Activated CD4-positive, CD25-positive, alpha-beta regulatory T cell treated with anti-CD3 and anti-CD28 coated beads, Interleukin-2, amount 50 U/mL, for 16 hours (primary cell): ENCODE results near the gene SLX4.

Experiments used
- DNase-seq: peaks from one replicate; pipeline ENCODE4 v3.0.0-alpha.2; 2020; ENCODE audit warnings: low read depth, low spot score

The SLX4 gene

GRCh38 chr16:3582276-3583165, 28.9 kb downstream of the SLX4 start:
- no peak for DNase-seq

- DNase-seq: no peak
These were observed 30.0 kb downstream of the SLX4 start for GRCh38 chr16:3581392-3581791.

- DNase-seq: no peak
These were observed 30.7 kb downstream of the SLX4 start for GRCh38 chr16:3580686-3581085.

GRCh38 chr16:3580251-3580651, 31.2 kb downstream of the SLX4 start:
- no peak for DNase-seq

DNA sequence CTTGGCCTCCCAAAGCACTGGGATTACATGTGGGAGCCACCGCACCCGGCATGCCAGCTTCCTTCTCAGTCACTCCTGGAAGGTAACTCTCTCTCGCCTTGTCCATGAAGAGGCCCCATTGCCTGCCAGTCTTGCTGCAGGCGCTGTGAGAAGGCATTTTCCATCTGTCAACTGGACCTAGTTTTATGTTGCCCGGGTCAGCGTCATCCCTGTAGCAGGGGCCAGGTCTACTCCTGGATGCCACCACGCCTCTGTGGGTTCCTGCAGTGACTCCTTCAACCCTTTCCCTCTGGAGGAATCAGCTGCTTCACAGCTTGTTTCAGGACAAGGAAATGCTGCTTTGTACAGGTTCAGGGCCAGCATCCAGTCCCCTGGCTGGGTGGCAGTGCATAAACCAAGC, 31.6 kb downstream of the SLX4 start:
- no peak for DNase-seq

GRCh38 chr16:3578610-3579551, 32.5 kb downstream of the SLX4 start:
- peak; percentile 16 for DNase-seq

DNA sequence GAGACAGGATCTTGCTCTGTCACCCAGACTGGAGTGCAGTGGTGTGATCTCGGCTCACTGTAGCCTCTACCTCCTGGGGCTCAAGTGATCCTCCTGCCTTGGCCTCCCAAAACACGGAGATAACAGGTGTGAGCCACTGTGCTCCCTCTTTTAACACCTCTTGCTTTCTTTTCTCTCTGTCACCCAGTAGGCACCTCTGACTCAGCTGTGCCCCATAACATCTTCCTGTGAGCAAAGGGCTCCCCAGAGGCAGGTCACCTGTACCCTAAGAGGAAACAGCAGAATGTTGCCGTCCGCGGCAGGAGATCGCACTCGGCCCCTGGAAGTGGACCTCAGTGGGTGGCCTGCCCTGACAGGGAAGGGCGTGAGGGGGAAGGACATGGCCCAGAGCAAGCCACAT, 33.3 kb downstream of the SLX4 start:
- peak; percentile 26 for DNase-seq

- DNase-seq: no peak
These were observed 34.1 kb downstream of the SLX4 start, which contains the start of gene NLRC3 for GRCh38 chr16:3577302-3577752. TSS of gene NLRC3 (minus strand) at chr16:3577403. CDS start at chr16:3565036, 12,367 bp downstream.

GRCh38 chr16:3576211-3576610, 35.2 kb downstream of the SLX4 start:
- no peak for DNase-seq

- no peak for DNase-seq
These were observed 35.9 kb downstream of the SLX4 start for GRCh38 chr16:3575491-3575890.

DNA sequence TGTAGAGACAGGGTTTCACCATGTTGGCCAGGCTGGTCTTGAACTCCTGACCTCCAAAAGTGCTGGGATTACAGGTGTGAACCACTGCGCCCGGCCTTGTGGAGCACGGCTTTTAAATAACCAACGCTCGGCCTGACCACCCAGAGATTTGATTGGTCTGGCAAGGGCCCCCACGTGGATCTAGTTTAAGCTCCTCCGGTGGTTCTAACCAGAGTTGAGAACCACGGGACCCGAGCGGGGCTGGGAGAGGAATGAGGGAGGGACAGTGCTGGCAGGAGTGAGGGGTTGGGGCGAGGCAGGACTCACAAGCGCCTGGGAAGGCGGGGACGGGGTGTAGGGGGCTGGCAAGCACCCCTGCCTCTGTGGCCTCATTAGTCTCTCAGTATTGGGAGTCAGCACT, 37.2 kb downstream of the SLX4 start:
- no peak for DNase-seq

- no peak for DNase-seq
These were observed 38.1 kb downstream of the SLX4 start for GRCh38 chr16:3573146-3573815.

- no peak for DNase-seq
These were observed 40.9 kb downstream of the SLX4 start for GRCh38 chr16:3570420-3571062.

DNA sequence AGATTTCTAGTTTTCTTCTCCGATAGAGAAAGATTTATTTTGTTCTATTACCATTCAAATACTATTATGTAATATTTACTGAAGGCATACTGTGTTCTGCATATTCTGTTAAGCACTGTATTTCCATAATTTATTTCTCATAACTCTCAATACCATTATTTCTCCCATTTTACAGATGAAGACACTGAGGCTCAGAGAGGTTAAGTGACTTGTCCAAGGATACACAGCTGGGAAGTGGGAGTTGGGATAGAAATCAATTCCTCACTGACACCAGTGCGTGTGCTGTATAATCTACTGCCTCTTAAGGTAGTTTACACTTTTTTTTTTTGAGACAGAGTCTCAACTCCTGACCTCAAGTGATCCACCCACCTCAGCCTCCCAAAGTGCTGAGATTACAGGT, 41.6 kb downstream of the SLX4 start:
- DNase-seq: no peak

DNA sequence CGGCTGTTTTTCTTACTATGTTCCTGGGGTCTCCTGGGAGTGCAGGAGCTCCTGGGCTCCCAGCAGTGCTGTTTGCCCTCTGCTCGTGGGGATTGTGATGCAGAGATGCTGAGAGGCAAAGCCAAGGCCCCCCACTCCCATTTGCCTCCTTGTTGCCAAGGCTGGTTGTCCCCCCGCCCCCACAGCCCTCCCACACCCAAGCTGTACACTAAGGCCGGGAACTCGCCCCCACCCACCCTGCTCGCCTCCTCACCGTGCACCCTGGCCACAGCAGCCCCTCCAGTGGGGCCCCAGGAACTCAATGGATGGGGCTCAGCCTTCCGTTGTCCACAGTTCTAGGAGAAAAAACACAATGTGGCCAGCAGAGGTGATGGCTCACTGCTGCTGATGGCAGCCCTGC, 44.4 kb downstream of the SLX4 start:
- no peak for DNase-seq

- DNase-seq: no peak
These were observed 46.6 kb downstream of the SLX4 start for GRCh38 chr16:3564889-3565141.

- no peak for DNase-seq
These were observed 47.1 kb downstream of the SLX4 start for GRCh38 chr16:3564130-3564888.

- no peak for DNase-seq
These were observed 48.4 kb downstream of the SLX4 start for GRCh38 chr16:3562914-3563480.

DNA sequence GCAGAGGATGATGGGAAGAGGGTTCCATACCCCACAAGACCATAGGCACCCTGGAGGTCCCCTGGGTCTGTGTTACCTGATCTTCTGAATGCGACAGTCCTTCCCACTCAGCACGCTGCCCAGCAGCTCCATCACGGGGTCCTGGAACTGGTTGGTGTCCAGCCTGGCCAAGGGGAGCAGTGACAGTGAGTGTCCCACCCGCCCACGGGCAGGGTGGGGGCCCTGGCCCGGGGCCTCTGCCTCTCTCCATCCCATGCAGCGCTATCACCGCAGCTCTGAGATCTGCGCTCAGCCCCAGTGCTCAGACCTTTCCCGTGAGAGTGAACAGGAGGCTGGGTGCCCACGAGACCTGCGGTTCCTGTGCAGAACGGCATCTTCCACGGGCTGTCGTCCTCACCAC, 49.8 kb downstream of the SLX4 start:
- no peak for DNase-seq

GRCh38 chr16:3554351-3554928, 57.0 kb downstream of the SLX4 start:
- DNase-seq: no peak
